ENCODE measurements around the gene GPC6. TPM values are rescaled to one million over a fixed set of nuclear protein-coding genes. Genes with fewer than 3 reads are reported as not detected.
A peak's percentile ranks its signal among the peaks of the same experiment; 100 is the strongest.

GPC6 gene
- total RNA-seq, 1 donor from 2014 or later: 42.9 TPM

DNA sequence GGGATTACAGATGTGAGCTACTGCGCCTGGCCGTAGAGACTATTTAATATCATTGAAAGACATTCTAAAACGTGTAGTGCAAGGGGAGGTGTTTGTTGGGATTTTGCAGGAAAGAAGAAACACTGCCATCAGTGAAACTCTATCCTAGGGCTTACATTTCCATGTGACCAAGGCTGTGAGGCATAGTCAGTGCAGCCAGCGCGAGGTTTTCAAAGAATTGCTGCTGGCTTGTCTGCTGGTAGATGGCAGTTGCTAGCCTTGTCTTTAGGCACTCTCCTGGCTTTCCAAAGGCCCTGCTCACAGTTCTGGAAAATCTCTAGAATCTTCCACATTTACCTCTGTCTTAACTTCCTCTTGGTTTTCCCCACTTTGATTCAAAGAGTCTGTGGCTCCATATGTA is 77.5 kb downstream of the GPC6 start:
- no peaks in the 10 kb centered on the region for H3F3A ChIP-seq (ENCODE audit: low read depth)
- Mint-ChIP-seq H3K4me1 (peaks cover 15% of the 10 kb centered on the region), H3K27me3 (ENCODE audit: insufficient read depth, low read depth) (no peaks in the 10 kb centered on the region), H3K4me3 (no peak overlapping the region), H3K27ac (no peak overlapping the region), H3K36me3 (peaks cover 9% of the 10 kb centered on the region), H3K9me3 (no peaks in the 10 kb centered on the region)
- TF ChIP-seq, protein P1, sequence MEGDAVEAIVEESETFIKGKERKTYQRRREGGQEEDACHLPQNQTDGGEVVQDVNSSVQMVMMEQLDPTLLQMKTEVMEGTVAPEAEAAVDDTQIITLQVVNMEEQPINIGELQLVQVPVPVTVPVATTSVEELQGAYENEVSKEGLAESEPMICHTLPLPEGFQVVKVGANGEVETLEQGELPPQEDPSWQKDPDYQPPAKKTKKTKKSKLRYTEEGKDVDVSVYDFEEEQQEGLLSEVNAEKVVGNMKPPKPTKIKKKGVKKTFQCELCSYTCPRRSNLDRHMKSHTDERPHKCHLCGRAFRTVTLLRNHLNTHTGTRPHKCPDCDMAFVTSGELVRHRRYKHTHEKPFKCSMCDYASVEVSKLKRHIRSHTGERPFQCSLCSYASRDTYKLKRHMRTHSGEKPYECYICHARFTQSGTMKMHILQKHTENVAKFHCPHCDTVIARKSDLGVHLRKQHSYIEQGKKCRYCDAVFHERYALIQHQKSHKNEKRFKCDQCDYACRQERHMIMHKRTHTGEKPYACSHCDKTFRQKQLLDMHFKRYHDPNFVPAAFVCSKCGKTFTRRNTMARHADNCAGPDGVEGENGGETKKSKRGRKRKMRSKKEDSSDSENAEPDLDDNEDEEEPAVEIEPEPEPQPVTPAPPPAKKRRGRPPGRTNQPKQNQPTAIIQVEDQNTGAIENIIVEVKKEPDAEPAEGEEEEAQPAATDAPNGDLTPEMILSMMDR (IDR thresholded peaks at IDR 0.05): no peak
- TF ChIP-seq EZH2phosphoT487 (IDR thresholded peaks at IDR 0.05): no peak
- no peak for TF ChIP-seq EZH2 (IDR thresholded peaks at IDR 0.05)
- H3K4me3 ChIP-seq: no peak overlapping the region
- no peak overlapping the region for H3K27ac ChIP-seq
- H3K9ac ChIP-seq: no peak overlapping the region
- H3K4me2 ChIP-seq: no peak overlapping the region
- no peaks in the 10 kb centered on the region for H4K20me1 ChIP-seq (ENCODE audit: low read depth)
- H3K4me1 ChIP-seq: peaks cover 12% of the 10 kb centered on the region
- peak; percentile 13 for DNase-seq (ENCODE audit: low spot score)
- H2AFZ ChIP-seq (replicated peaks): no peak overlapping the region
- H3K27me3 ChIP-seq: no peaks in the 10 kb centered on the region
- H3K9me3 ChIP-seq (ENCODE audit: low read depth): no peaks in the 10 kb centered on the region
- peaks cover 4% of the 10 kb centered on the region for H3K79me2 ChIP-seq (ENCODE audit: low read depth)
- no peaks in the 10 kb centered on the region for H3K36me3 ChIP-seq

DNA sequence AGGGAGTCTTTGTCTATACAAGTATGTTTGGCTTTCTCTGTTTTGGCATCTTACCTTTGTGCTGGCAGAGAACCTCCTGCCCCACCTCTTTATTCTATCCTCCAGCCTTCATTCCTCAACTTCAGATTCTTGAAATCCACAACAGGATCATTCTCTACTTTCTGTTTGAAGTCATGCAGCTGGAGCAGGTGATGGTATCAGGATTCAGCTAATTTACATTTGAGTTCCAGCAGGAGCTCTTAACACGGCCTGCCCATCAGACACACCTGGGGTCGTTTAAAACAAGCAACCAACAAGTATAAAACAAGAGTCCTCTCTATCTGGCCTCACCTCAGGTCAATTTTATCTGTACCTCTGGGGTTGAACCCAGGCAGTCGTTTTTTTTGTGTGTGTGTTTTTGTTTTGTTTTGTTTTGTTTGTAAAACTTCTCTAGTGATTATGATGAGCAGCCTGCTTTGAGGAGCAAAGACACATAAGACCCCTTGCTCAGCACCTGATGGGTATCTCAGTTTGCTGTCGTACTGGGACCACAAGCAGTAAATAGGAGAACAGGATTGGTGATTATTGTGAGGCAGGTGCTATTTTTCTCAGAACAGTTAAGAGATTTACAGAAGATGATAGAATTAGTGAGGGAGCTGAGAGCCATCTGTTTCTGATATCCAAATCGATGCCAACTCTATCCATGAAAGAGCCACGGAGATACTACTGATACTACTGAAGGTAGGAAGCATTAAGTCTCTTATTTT is 78.4 kb downstream of the GPC6 start:
- no peaks in the 10 kb centered on the region for H4K20me1 ChIP-seq (ENCODE audit: low read depth)
- no peak overlapping the region for H2AFZ ChIP-seq (replicated peaks)
- Mint-ChIP-seq H3K27ac (no peak overlapping the region), H3K36me3 (peaks cover 9% of the 10 kb centered on the region), H3K4me3 (no peak overlapping the region), H3K9me3 (no peaks in the 10 kb centered on the region), H3K27me3 (ENCODE audit: insufficient read depth, low read depth) (no peaks in the 10 kb centered on the region), H3K4me1 (peaks cover 21% of the 10 kb centered on the region)
- H3K9ac ChIP-seq: no peak overlapping the region
- H3F3A ChIP-seq (ENCODE audit: low read depth): no peaks in the 10 kb centered on the region
- no peak overlapping the region for H3K4me3 ChIP-seq
- DNase-seq (ENCODE audit: low spot score): no peak
- H3K4me2 ChIP-seq: peak overlapping the region; percentile 41
- H3K9me3 ChIP-seq (ENCODE audit: low read depth): no peaks in the 10 kb centered on the region
- no peak overlapping the region for H3K27ac ChIP-seq
- H3K79me2 ChIP-seq (ENCODE audit: low read depth): peaks cover 1% of the 10 kb centered on the region
- H3K36me3 ChIP-seq: no peaks in the 10 kb centered on the region
- TF ChIP-seq, protein P1 (IDR thresholded peaks at IDR 0.05): no peak
- TF ChIP-seq EZH2 (IDR thresholded peaks at IDR 0.05) (no peak), EZH2phosphoT487 (IDR thresholded peaks at IDR 0.05) (no peak)
- H3K4me1 ChIP-seq: peaks cover 20% of the 10 kb centered on the region
- H3K27me3 ChIP-seq: no peaks in the 10 kb centered on the region

DNA sequence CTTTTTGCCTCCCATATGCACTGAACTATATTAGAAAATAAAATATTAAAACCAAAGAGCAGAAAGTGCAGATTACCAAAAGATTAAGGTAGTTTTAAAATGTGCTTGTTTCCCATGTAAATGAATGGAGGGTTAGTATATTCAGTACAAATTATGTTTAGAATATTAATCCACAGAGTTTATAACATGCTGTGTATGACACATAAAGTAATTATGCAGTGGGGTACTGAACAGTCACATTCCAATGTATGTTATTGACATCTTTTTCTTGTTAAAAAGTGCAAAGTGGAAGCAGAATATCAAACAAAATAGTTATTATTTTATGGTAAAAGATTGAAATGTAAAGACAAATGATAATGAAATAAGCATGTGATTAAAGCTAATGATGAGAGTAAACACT is 79.3 kb downstream of the GPC6 start:
- no peak overlapping the region for H3K4me3 Mint-ChIP-seq

More for the DNA sequence above, 79.3 kb downstream of the GPC6 start:
- Histone ChIP-seq H3K9me3 (ENCODE audit: low read depth) (no peaks in the 10 kb centered on the region), H3K4me1 (peaks cover 22% of the 10 kb centered on the region), H3K27me3 (no peaks in the 10 kb centered on the region), H3K4me2 (no peak overlapping the region), H2AFZ (replicated peaks) (no peak overlapping the region), H3K9ac (no peak overlapping the region), H3K36me3 (no peaks in the 10 kb centered on the region), H3K79me2 (ENCODE audit: low read depth) (no peaks in the 10 kb centered on the region), H3F3A (ENCODE audit: low read depth) (no peaks in the 10 kb centered on the region), H3K4me3 (no peak overlapping the region), H3K27ac (no peak overlapping the region), H4K20me1 (ENCODE audit: low read depth) (no peaks in the 10 kb centered on the region)
- TF ChIP-seq, protein P1 (IDR thresholded peaks at IDR 0.05): no peak
- TF ChIP-seq EZH2phosphoT487 (IDR thresholded peaks at IDR 0.05) (no peak), EZH2 (IDR thresholded peaks at IDR 0.05) (no peak)
- H3K4me1 Mint-ChIP-seq: peaks cover 26% of the 10 kb centered on the region
- H3K27me3 Mint-ChIP-seq (ENCODE audit: insufficient read depth, low read depth): no peaks in the 10 kb centered on the region
- H3K36me3 Mint-ChIP-seq: peaks cover 9% of the 10 kb centered on the region
- DNase-seq (ENCODE audit: low spot score): no peak
- H3K9me3 Mint-ChIP-seq: no peaks in the 10 kb centered on the region
- H3K27ac Mint-ChIP-seq: peak overlapping the region; percentile 21

All from neural progenitor cell (in vitro differentiated cells).